B cell (primary cell): ENCODE data around the gene PRDM5. TPM values are rescaled to one million over a fixed set of nuclear protein-coding genes. Genes with fewer than 3 reads are reported as not detected.

Experiments
- ATAC-seq: fragments of 200-7000 bp; cut with Tn5 transposase; one replicate; pipeline ENCODE4 v1.10.0; 2021; ENCODE audit warnings: low read depth, mild to moderate bottlenecking, moderate number of reproducible peaks, moderate library complexity
- CTCF ChIA-PET: fragments of 350-600 bp; sonication (Branson Sonifier 250); formaldehyde crosslinking; loops from one replicate; lab custom pipeline; 2021; ENCODE audit warnings: antibody characterized with exemption, inconsistent platforms; lab: Charles Lee
- POLR2A ChIA-PET: fragments of 350-600 bp; sonication (Branson Sonifier 250); formaldehyde crosslinking; loops from one replicate; lab custom pipeline; 2021; ENCODE audit warnings: antibody characterized with exemption; lab: Charles Lee
- DNase-seq: peaks from one replicate; pipeline ENCODE4 v3.0.0; 2013
- H2AFZ ChIP-seq: 2 replicates; pipeline ENCODE4 v1.6.1; 2012; ENCODE audit warnings: mild to moderate bottlenecking, low read depth, low read length; ENCODE audit not compliant: insufficient read depth, poor library complexity, severe bottlenecking
- H3K27ac ChIP-seq, 2 donors: 1 replicate in 1 of 2; 2 replicates in 1 of 2; pipeline ENCODE4 v1.5.1; 2012 to 2013; ENCODE audit warnings: low read length in 2 of 2, mild to moderate bottlenecking in 2 of 2, moderate library complexity in 1 of 2
- H3K27me3 ChIP-seq, 4 experiments: fragments of 200-600 bp in 1 of 4; sonication (generic) in 1 of 4; replicated peaks in 1 of 4; 1 replicate in 2 of 4; 2 replicates in 2 of 4; pipeline versions ENCODE4 v1.6.1 to v1.7.0; 2013 to 2016; ENCODE audit warnings: low read length in 3 of 4, mild to moderate bottlenecking in 2 of 4, mixed read lengths in 1 of 4, moderate library complexity in 1 of 4; ENCODE audit not compliant: insufficient read depth in 4 of 4, control insufficient read depth in 3 of 4; ENCODE audit errors: control extremely low read depth in 1 of 4
- H3K36me3 ChIP-seq, 2 experiments: replicated peaks in 1 of 2; 1 replicate in 1 of 2; 2 replicates in 1 of 2; pipeline versions ENCODE4 v1.6.1 to v1.7.1; 2013; ENCODE audit warnings: low read length in 1 of 2; ENCODE audit not compliant: insufficient read depth in 2 of 2, control insufficient read depth in 1 of 2; ENCODE audit errors: control extremely low read depth in 1 of 2, extremely low read depth in 1 of 2
- H3K4me1 ChIP-seq, 2 donors: fragments of 200-600 bp in 1 of 2; sonication (generic) in 1 of 2; 1 replicate in 1 of 2; 2 replicates in 1 of 2; pipeline versions ENCODE4 v1.5.1 to v1.6.1; 2013 to 2017; ENCODE audit warnings: low read length in 2 of 2; ENCODE audit not compliant: control insufficient read depth in 2 of 2, insufficient read depth in 2 of 2
- H3K4me2 ChIP-seq: replicated peaks from 2 replicates; pipeline ENCODE3; 2012; ENCODE audit warnings: mild to moderate bottlenecking, low read depth, low read length; ENCODE audit not compliant: poor library complexity, severe bottlenecking
- H3K4me3 ChIP-seq, 5 experiments: fragments of 200-600 bp in 1 of 5; sonication (generic) in 1 of 5; 1 replicate in 3 of 5; 2 replicates in 2 of 5; pipeline versions ENCODE4 v1.5.1 to v1.7.0; 2011 to 2016; ENCODE audit warnings: low read length in 4 of 5, mild to moderate bottlenecking in 4 of 5, low read depth in 2 of 5, control low read depth in 1 of 5, moderate library complexity in 1 of 5; ENCODE audit not compliant: insufficient read depth in 1 of 5; ENCODE audit errors: control extremely low read depth in 1 of 5, extremely low read depth in 1 of 5
- H3K79me2 ChIP-seq: fragments of 200-600 bp; sonication (generic); one replicate; pipeline ENCODE4 v1.6.0; 2016; ENCODE audit warnings: low read length; ENCODE audit not compliant: control insufficient read depth, insufficient read depth
- H3K9ac ChIP-seq: fragments of 200-600 bp; sonication (generic); 2 replicates; pipeline ENCODE4 v1.6.1; 2017; ENCODE audit warnings: mild to moderate bottlenecking, low read length, moderate library complexity
- H3K9me3 ChIP-seq, 3 donors: one replicate each; pipeline versions ENCODE4 v1.6.1 to v1.7.1; 2013; ENCODE audit warnings: low read length in 2 of 3; ENCODE audit not compliant: control insufficient read depth in 2 of 3, insufficient read depth in 1 of 3; ENCODE audit errors: control extremely low read depth in 1 of 3
- H4K20me1 ChIP-seq: 2 replicates; pipeline ENCODE4 v1.6.0; 2012; ENCODE audit warnings: mild to moderate bottlenecking, low read length; ENCODE audit not compliant: insufficient read depth, control insufficient read depth, poor library complexity, severe bottlenecking
- H3K27ac Mint-ChIP-seq: one replicate; pipeline ENCODE4 v1.8.0; 2021; ENCODE audit warnings: mixed read lengths
- H3K27me3 Mint-ChIP-seq: one replicate; pipeline ENCODE4 v1.8.0; 2021; ENCODE audit warnings: mixed read lengths
- H3K4me1 Mint-ChIP-seq: one replicate; pipeline ENCODE4 v1.8.0; 2021; ENCODE audit warnings: mixed read lengths
- H3K4me3 Mint-ChIP-seq: one replicate; pipeline ENCODE4 v1.8.0; 2021; ENCODE audit warnings: mixed read lengths
- H3K9me3 Mint-ChIP-seq: one replicate; pipeline ENCODE4 v1.8.0; 2022; ENCODE audit warnings: mixed read lengths; ENCODE audit not compliant: insufficient read depth
- CTCF ChIP-seq: fragments of 200-600 bp; IDR thresholded peaks from one replicate; pipeline ENCODE4 v1.8.0; 2022; ENCODE audit warnings: antibody characterized with exemption, mild to moderate bottlenecking
- EZH2 ChIP-seq: IDR thresholded peaks from 2 replicates; pipeline ENCODE4 v1.6.1; 2012; ENCODE audit warnings: borderline replicate concordance, low read depth, mild to moderate bottlenecking, moderate library complexity, low read length; ENCODE audit not compliant: insufficient read depth, poor library complexity, severe bottlenecking
- WGBS: methylation state at CpG from one replicate; pipeline ENCODE4 v1.1.5; 2013; ENCODE audit warnings: missing lambda C conversion rate; ENCODE audit not compliant: insufficient coverage; 5-methylcytosine and 5-hydroxymethylcytosine counted together
- intact Hi-C: fragments of 100-400 bp; cut with micrococcal nuclease; formaldehyde crosslinking; loops from one replicate; pipeline ENCODE4 v1.10.0; 2022
- polyA plus RNA-seq: library from polyadenylated mRNA; depleted of rRNA; stranded (reverse); fragments of >200 nt; gene quantifications from 2 replicates; pipeline ENCODE4 v1.2.3, GENCODE V29; 2012
- total RNA-seq, 2 donors: library from RNA; stranded (reverse); fragments of 120-200 nt in 1 of 2; gene quantifications; 1 replicate in 1 of 2; 2 replicates in 1 of 2; pipeline versions ENCODE4 v1.2.3 to v1.2.4, GENCODE V29; 2013 to 2022

PRDM5 gene
- total and polyA plus RNA-seq, 2 donors (not counting 1 experiment from before 2014, with no cell fraction given) = not detected

GRCh38 chr4:120963449-120963848 is 40.9 kb upstream of the PRDM5 start:
- Mint-ChIP-seq H3K27ac (no peak overlapping the region), H3K4me1 (no peaks in the 10 kb centered on the region), H3K4me3 (no peak overlapping the region), H3K9me3 (no peaks in the 10 kb centered on the region), H3K27me3 (no peaks in the 10 kb centered on the region)
- POLR2A ChIA-PET = no interaction called here
- H3K4me1 ChIP-seq = no peaks in the 10 kb centered on the region
- H3K9ac ChIP-seq = no peak overlapping the region
- intact Hi-C loops = no loop called here
- no peak overlapping the region for H3K4me3 ChIP-seq
- ATAC-seq (no peak), DNase-seq (no peak)
- no peaks in the 10 kb centered on the region for H4K20me1 ChIP-seq
- no peak for TF ChIP-seq CTCF
- TF ChIP-seq EZH2 = no peak
- H3K79me2 ChIP-seq = no peaks in the 10 kb centered on the region
- WGBS = 83% methylated on average over 2 of the region's 4 CpGs
- H3K36me3 ChIP-seq = no peaks in the 10 kb centered on the region
- H3K9me3 ChIP-seq = no peaks in the 10 kb centered on the region
- H3K4me2 ChIP-seq = no peak overlapping the region
- H3K27ac ChIP-seq = no peak overlapping the region
- H3K27me3 ChIP-seq = no peaks in the 10 kb centered on the region
- H2AFZ ChIP-seq = no peak overlapping the region
- CTCF ChIA-PET = no interaction called here

GRCh38 chr4:120960656-120961267 is 38.2 kb upstream of the PRDM5 start:
- H4K20me1 ChIP-seq = no peaks in the 10 kb centered on the region
- Mint-ChIP-seq H3K27me3 (no peaks in the 10 kb centered on the region), H3K9me3 (no peaks in the 10 kb centered on the region), H3K4me3 (no peak overlapping the region), H3K4me1 (no peaks in the 10 kb centered on the region), H3K27ac (no peak overlapping the region)
- H3K79me2 ChIP-seq = no peaks in the 10 kb centered on the region
- ATAC-seq (no peak), DNase-seq (no peak)
- no peaks in the 10 kb centered on the region for H3K4me1 ChIP-seq
- no peak overlapping the region for H2AFZ ChIP-seq
- no peaks in the 10 kb centered on the region for H3K9me3 ChIP-seq
- WGBS = no CpG with 5 or more reads among the region's 2 CpGs
- H3K36me3 ChIP-seq = no peaks in the 10 kb centered on the region
- no peak overlapping the region for H3K9ac ChIP-seq
- CTCF ChIA-PET = no interaction called here
- POLR2A ChIA-PET = no interaction called here
- intact Hi-C loops = no loop called here
- H3K4me2 ChIP-seq = no peak overlapping the region
- no peaks in the 10 kb centered on the region for H3K27me3 ChIP-seq
- TF ChIP-seq CTCF (no peak), EZH2 (no peak)
- no peak overlapping the region for H3K27ac ChIP-seq
- H3K4me3 ChIP-seq = no peak overlapping the region
